DOHH2 (cell line): ENCODE measurements around the gene SEC14L1.

Source experiments
- CTCF ChIP-seq: fragments of 200-600 bp; sonication (generic); IDR thresholded peaks from one replicate; pipeline ENCODE4 v1.5.1; 2014; ENCODE audit warnings: antibody characterized with exemption, mild to moderate bottlenecking, low read depth, low read length; ENCODE audit not compliant: poor library complexity, severe bottlenecking
- EZH2phosphoT487 ChIP-seq: fragments of 200-600 bp; sonication (generic); IDR thresholded peaks from 2 replicates; pipeline ENCODE4 v1.6.1; 2017; ENCODE audit warnings: borderline replicate concordance, mild to moderate bottlenecking, antibody characterized with exemption, low read length, moderate library complexity, mixed read lengths

GRCh38 chr17:77235370-77235941 lies 94.7 kb downstream of the SEC14L1 start:
- TF ChIP-seq CTCF (no peak), EZH2phosphoT487 (no peak)
